ENCODE data around the gene TFDP2.

Gene TFDP2

GRCh38 chr3:142127941-142128658, 21.2 kb downstream of the TFDP2 start:
- DNase-seq (ENCODE audit: low spot score) = no peak
- TF ChIP-seq CTCF (IDR thresholded peaks at IDR 0.05; ENCODE audit: borderline replicate concordance, control extremely low read depth, extremely low read depth, insufficient read depth, missing control alignments) = no peak
- in situ Hi-C loops (cut with MboI; ENCODE audit: low sequenced_read_pairs, unreplicated experiment) = loop anchor here (10.0 kb wide), 1 partner anchor 157 kb away; no protein-coding TSS in a partner anchor

- DNase-seq (ENCODE audit: low spot score) = no peak
- TF ChIP-seq CTCF (IDR thresholded peaks at IDR 0.05; ENCODE audit: borderline replicate concordance, control extremely low read depth, extremely low read depth, insufficient read depth, missing control alignments) = no peak
- in situ Hi-C loops (cut with MboI; ENCODE audit: low sequenced_read_pairs, unreplicated experiment) = loop anchor here (10.0 kb wide), 1 partner anchor 161 kb away; no protein-coding TSS in a partner anchor
Measured at GRCh38 chr3:142124243-142124642, 25.1 kb downstream of the TFDP2 start.

- in situ Hi-C loops (cut with MboI; ENCODE audit: low sequenced_read_pairs, unreplicated experiment) = loop anchor here (10.0 kb wide), 1 partner anchor 164 kb away; no protein-coding TSS in a partner anchor
Measured at GRCh38 chr3:142120707-142121106, 28.6 kb downstream of the TFDP2 start.

GRCh38 chr3:142118911-142119310, 30.4 kb downstream of the TFDP2 start:
- in situ Hi-C loops (cut with MboI; ENCODE audit: low sequenced_read_pairs, unreplicated experiment) = no loop called here
- DNase-seq (ENCODE audit: low spot score) = no peak
- TF ChIP-seq CTCF (IDR thresholded peaks at IDR 0.05; ENCODE audit: borderline replicate concordance, control extremely low read depth, extremely low read depth, insufficient read depth, missing control alignments) = no peak

More at GRCh38 chr3:142120707-142121106, 28.6 kb downstream of the TFDP2 start:
- no peak for TF ChIP-seq CTCF (IDR thresholded peaks at IDR 0.05; ENCODE audit: borderline replicate concordance, control extremely low read depth, extremely low read depth, insufficient read depth, missing control alignments)
- DNase-seq (ENCODE audit: low spot score) = no peak

GRCh38 chr3:142117056-142117851, 32.1 kb downstream of the TFDP2 start:
- in situ Hi-C loops (cut with MboI; ENCODE audit: low sequenced_read_pairs, unreplicated experiment) = no loop called here
- DNase-seq (ENCODE audit: low spot score) = no peak
- TF ChIP-seq CTCF (IDR thresholded peaks at IDR 0.05; ENCODE audit: borderline replicate concordance, control extremely low read depth, extremely low read depth, insufficient read depth, missing control alignments) = no peak

GRCh38 chr3:142115867-142116668, 33.3 kb downstream of the TFDP2 start:
- in situ Hi-C loops (cut with MboI; ENCODE audit: low sequenced_read_pairs, unreplicated experiment) = no loop called here
- no peak for DNase-seq (ENCODE audit: low spot score)
- no peak for TF ChIP-seq CTCF (IDR thresholded peaks at IDR 0.05; ENCODE audit: borderline replicate concordance, control extremely low read depth, extremely low read depth, insufficient read depth, missing control alignments)

Data from GM13976 (cell line).